NT2/D1 (cell line): ENCODE data around the gene HDC.

Experiments used
- SUZ12 ChIP-seq: IDR thresholded peaks from 2 replicates; pipeline ENCODE4 v1.6.1; 2011; ENCODE audit not compliant: insufficient read length, insufficient read depth; ENCODE audit errors: extremely low read depth
- ZNF274 ChIP-seq: IDR thresholded peaks from 2 replicates; pipeline ENCODE4 v1.6.1; 2011; ENCODE audit warnings: mild to moderate bottlenecking, low read depth, low read length

DNA sequence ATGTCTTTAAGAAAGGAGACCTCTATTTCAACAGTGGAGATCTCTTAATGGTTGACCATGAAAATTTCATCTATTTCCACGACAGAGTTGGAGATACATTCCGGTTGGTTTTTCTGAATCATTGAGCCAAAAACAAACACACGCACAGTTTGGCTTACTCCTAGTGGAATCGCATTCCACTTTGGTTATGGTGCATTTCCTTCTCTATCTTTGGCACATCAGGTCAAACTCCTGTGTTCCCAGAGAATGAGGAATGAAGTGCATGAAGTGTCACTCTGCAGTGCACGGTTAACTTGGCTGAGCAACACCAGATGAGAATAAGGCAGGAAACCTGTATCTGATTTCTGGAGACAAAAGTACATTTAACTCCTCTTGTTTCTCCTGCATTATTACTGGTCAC lies 38.5 kb downstream of the HDC start:
- no peak for TF ChIP-seq ZNF274
- TF ChIP-seq SUZ12, result no peak
